ENCODE measurements around the gene KRT38.

DNA sequence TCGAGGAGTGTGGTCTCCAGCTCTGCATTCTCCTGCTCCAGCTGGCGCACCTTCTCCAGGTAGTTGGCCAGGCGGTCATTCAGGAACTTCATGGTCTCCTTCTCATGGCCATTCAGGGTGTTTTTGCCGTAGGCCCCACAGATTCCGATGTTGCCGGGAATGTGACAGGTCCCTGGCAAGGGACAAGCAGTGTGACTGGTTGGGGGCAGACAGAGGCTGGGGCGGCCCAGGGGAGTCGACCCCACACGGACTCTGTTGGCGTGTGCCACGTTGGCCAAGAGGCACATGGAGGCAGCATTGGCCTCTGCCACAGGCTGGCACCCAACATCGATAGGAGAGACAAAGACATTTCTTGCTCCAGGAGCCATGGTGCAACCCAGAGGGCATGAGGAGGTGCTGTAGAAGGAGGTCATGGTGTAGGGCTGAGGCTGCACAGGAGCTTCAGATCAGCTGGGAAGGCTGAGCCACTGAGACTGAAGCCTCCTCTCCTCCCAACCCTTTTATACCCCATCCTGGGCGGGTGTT is 16.6 kb downstream of the KRT38 start, which contains the start of gene KRT37:
- TF ChIP-seq, protein P1, sequence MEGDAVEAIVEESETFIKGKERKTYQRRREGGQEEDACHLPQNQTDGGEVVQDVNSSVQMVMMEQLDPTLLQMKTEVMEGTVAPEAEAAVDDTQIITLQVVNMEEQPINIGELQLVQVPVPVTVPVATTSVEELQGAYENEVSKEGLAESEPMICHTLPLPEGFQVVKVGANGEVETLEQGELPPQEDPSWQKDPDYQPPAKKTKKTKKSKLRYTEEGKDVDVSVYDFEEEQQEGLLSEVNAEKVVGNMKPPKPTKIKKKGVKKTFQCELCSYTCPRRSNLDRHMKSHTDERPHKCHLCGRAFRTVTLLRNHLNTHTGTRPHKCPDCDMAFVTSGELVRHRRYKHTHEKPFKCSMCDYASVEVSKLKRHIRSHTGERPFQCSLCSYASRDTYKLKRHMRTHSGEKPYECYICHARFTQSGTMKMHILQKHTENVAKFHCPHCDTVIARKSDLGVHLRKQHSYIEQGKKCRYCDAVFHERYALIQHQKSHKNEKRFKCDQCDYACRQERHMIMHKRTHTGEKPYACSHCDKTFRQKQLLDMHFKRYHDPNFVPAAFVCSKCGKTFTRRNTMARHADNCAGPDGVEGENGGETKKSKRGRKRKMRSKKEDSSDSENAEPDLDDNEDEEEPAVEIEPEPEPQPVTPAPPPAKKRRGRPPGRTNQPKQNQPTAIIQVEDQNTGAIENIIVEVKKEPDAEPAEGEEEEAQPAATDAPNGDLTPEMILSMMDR (IDR thresholded peaks at IDR 0.05) = no peak
- no peak for TF ChIP-seq POLR2A (IDR thresholded peaks at IDR 0.05)

All from testis (tissue), 2 donors.